SHP77 treated with DMSO at 0.1 percent for 48 hours (cell line): Measurements from ENCODE around the gene LRRC18.

Experiments used
- DNase-seq: peaks from one replicate; lab custom pipeline; 2025; lab: John Stamatoyannopoulos, UW

Gene LRRC18

DNA sequence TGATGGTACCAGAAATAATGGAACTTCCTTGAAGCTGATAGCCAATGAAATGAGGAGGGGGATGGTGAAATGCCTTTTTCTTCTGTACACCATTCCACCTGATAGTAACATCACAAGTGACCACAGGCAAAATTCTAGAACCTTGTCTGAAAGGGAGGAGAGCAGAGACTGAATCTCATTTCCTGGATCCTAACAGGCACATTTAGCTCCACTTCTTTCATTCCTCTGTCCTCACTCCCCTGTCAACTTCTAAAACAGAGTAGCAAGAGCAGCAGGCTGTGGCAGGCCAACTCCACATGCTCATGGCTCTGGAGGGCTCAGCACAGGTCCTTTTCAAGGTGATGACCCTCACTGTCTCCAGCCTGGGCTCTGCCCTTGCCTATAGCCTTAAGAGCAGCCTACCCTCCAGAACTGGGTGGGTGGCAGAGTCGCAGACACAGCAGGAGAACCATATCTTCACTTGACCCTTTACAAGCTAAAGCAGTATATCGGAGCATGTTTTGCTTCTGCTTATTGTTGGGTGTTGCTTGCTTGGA, at the start of gene LRRC18:
Gene LRRC18 (minus strand): TSS at position 51 of the 536 bp plus-strand sequence. CDS start 25,685 bp downstream, outside the sequence.
- DNase-seq = no peak

DNA sequence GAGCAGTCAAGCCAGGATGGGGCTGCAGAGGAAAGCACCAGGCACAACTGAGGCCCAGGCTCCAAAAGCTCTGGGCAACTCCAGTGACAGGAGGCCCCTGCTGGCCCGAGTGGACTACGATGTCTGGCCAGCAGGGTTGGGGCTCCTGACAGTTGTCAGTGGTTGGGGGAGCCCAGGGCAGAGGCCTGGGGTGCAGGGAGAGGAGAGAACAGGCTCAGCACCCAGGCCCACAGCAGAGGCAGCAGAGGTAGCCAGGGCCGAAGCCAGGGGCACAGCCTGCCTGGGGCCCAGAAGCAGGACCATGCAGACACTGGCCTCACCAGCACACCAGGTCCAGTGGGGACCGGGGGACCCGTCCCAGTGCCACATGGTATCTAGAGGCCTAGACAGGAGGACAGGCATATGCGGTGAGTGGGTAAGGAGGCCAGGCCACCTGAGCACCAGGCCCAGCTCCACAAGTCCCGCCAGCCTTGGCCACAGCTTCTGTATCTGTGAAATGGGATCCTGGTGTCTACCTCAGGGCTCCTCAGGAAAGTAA, 46.0 kb upstream of the LRRC18 start:
- DNase-seq = no peak

DNA sequence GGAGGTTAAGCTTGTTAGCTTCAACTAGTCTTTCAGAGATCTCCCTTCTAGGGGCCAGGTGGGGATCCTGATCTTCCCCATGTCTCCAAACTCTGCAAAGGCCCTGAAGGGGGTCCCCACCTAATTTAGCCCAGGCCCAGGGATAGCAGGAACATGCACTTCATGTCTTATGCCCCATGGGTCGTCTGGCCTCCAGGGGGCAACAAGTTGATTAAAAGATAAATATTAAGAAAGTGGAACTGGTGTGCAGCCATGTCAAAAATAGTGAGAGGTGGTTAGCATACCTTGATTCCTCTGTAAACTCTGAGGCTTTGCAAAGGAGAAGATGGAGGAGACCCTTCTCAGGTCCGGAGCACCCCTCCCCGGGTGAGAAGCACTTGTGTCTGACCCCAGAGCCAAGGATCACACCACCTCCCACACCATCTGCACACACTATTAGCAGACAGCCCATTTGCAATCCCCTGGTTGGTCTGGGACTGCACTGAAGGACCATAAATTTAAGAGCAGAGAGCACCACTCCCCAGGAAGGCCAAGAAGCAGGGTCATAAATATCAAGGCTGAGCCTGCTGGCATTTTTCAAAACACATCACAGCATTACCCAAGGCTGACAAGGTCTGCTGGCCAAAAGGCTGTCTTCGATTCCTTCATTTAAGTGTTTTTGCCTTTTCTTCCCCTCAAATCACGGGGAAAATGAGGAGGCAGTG, 44.2 kb upstream of the LRRC18 start:
- DNase-seq = no peak

DNA sequence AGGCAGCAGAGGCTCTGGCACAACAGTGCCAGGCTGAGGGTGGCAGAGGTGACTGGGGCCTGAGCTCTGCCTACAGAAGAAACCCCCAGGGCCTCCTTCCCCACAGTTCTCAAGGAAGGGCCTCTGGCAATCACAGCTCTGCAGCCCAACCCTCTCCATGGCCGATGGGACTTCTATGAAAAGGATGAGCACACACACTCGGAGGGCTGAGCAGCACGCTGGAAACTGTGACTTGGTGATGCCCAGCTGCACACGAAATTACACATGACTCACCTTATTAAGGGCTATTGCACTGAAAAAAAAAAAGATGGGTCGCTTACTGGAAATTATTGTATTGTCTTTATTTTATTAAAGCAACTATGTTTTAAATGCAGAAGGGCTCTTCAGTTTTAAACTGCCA, 42.9 kb upstream of the LRRC18 start:
- no peak for DNase-seq

DNA sequence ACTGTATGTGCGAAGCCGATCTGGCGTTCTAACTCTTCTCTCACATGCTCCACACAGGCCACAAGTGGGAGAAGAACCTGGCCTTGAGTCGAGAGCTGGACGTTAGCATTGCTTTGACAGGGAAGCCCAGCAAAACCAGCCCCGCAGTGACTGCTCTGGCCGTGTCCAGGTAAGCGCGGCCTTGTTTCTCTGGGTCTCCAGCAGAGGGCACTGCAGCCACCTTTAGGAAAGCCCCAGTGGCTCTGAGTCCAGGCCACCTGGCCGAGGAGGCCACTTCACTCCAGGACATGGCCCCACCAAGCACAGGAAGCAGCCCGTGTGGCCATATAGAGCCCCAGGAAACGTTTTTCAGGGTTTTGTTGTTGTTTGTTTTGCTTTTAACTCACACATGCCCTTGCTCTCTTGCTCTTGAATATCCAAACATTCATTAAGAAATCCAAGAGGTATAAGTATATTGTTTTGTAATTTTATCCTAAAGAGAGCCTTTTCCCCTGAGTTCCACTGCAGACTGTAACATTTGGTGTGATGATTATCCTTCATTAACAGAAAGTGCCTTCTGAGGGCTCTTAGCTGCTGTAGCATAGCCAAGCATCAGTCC, 41.8 kb upstream of the LRRC18 start:
- DNase-seq = no peak

DNA sequence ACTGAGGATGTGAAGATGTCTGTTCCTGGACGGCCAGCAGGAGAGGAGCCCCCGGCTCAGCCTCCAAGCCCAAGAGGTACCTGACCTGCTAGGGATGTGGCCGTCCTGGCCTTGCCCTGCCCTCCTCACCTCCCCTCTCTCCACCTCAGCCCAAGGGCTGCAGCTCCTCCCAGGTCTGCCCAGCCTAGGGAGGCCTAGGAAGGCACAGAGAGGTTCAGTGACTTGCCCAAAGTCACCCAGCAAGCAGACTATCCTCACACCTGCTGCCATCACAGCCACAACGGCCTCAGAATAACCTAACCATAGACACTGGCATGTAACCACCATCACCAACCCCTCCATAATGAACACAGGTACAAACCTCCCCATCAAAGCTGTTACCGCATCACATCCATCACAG, 38.7 kb upstream of the LRRC18 start:
- DNase-seq = no peak

DNA sequence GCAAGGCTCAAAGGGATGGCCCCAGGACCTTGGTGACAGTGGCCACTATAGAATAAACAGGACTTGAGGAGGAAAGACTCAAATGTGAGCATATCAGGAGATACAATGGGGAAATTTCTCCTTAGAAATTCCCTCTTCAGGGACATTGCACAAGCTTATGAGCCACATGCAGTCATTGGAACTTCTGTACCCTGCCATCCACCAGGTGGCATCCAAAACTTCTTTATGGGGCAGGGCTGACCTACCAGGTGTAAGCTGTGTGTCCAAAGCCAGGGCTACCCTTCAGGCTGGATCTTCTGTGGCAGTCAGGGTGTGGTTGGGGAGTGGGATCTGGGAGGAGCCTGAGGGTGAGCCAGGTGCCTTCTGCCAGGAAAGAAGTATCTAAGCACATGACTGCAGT, 36.6 kb upstream of the LRRC18 start:
- no peak for DNase-seq

DNA sequence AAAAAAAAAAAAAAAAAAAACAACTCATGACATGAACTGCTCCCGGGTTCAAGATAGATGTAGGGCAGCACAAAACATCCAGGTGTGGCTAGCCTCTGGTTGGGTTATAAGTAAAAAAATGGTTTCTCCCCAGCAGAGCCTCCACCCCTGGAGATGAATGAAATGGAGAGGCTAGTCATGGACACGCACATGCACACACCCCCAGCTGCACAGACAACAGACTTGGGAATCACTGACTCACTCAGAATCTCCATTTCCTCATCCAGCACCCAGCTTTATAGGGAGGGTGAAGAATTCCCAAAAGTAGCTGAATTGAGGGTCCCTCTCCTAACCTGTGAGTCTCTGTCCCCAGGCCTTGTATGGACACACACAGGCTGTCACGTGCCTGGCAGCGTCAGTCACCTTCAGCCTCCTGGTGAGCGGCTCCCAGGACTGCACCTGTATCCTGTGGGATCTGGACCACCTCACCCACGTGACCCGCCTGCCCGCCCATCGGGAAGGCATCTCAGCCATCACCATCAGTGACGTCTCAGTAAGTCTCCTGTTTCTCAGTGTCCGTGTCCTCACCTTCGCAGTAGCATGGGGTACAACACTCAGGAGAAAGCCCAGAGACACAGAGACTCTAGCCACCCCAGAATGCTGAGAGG, 35.0 kb upstream of the LRRC18 start:
- no peak for DNase-seq

DNA sequence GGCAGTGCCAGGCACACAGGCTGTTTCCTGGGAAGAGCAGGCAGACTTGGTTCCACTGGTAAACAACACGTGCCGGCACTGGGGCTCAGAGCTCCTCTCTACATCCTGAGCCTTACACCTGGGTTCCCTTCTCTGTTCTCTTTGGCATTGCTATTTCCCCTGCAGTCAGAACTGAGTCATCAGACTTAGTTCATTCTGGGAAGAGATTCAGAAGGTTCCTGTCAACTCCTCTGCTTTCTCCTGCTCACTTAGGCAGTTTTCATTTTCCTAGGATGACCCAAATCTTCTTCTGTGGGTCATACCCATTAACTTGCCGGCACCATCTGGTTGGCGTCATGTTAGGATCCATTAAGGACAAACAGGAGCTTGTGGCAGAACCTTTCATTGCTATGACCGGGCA, 33.4 kb upstream of the LRRC18 start:
- no peak for DNase-seq

DNA sequence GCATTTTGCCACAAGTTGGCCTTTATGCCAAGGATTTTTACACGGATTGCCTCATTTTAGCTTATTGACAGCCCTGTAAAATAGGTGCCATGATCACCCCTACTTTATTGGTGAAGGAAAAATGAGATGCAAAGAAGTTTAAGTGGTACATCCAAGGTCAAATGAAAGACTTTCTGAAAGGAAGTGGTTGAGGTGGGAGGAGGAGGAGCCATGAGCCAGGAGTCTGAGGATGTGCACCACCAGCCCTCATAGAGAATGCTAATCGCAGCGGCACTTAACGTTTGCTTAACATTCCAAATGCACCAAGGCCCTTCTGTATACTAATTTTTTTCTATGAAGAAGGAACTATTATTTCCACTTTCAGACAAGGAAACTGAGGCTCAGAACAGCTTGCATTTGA, 31.0 kb upstream of the LRRC18 start:
- no peak for DNase-seq

DNA sequence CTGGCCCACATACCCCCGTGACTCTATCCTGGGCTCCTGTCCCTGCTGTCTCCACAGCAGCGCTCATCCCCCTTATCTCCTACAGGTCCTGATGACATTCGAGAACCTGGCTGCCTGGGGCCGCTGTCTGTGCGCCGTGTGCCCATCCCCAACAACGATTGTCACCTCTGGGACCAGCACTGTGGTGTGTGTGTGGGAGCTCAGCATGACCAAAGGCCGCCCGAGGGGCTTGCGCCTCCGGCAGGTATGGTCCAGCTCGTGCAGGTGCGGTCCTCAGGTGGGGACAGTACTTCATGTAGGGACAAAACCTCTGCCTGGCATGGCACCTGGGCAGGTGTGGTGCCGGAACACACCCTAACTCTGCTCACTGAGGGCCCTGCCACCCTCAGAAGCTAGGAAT, 30.4 kb upstream of the LRRC18 start:
- DNase-seq = no peak

DNA sequence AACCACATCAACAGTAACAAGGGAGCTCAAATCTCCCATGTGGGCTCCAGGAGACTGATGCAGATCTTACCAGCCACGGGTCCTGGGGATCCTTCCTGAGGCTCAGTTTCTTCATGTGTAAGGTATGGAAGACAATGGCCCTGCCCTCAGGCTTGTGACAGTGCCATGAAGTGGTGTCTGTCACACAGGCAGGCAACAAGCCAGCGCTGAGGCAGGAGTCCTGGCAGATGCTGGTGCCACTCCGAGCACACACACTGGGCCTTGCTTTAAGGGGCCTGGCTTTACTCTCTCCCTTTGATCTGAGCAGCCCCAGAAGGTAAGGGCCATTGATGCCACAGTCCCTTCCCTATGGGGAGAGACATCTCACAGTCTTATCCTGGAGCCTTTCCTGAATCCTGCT, 28.4 kb upstream of the LRRC18 start:
- DNase-seq = no peak

DNA sequence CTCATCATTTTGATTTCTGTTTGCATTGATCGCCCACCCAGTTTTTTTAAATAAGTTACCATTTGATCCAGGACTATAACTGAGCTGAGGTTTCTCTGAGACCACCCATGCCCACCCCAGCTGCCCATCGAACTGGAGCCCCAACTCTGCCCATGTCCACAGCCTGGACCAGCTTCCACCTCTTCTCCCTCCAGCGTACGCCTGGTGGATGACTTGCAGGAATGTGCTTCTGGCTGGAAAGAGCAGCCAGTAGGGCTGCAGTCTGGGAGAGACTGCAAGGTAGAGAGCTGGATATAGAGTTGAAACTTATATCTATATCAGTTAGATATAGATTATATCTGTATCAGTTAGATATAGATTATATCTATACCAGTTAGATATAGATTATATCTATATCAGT, 25.8 kb upstream of the LRRC18 start:
- no peak for DNase-seq

DNA sequence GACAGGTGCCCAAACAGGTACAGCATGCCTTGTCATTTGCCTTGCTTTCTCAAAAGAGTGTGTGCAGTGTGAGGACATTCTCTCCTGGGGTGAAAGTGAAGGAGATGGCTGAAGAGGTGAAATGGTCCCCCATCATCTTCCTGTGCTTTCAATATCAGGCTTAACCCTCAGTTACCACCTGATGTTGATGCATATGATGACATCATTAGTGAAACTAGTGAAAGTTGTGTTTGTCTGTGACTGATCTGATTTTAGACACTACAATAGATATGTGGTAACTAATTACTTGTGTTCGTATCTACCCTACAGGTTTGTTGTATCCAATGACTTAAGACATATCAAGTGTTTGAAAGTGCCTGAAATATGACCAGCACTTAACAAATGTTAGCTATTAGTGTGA, 24.4 kb upstream of the LRRC18 start:
- DNase-seq = no peak

DNA sequence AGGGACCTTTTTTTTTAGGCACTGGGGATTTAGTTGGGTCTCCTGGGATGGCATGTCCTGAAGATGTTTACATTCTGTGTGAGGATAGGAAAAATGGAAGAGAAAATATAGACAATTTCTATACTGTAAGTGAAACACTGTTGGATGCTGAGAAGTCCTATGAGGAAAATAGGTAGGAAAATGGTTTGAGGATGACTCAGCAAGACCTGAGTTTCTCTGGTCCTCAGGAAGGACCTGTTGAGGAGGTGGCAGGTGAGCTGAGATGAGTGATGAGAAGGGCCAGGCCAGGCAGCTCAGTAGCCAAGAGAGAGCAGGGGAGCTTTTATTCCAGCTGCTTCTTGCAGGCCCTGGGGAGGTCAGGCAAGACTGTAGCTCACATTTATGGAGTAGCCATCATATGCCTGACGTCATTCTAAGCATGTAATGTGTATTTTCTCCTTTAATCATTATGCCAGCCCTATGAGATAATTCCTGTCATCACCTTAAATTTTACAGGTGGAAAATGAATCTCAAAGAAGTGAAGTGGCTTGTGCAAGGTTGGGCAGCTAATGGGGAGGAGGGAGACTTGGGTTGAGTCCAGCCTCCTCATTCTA, 19.1 kb upstream of the LRRC18 start:
- DNase-seq = no peak

DNA sequence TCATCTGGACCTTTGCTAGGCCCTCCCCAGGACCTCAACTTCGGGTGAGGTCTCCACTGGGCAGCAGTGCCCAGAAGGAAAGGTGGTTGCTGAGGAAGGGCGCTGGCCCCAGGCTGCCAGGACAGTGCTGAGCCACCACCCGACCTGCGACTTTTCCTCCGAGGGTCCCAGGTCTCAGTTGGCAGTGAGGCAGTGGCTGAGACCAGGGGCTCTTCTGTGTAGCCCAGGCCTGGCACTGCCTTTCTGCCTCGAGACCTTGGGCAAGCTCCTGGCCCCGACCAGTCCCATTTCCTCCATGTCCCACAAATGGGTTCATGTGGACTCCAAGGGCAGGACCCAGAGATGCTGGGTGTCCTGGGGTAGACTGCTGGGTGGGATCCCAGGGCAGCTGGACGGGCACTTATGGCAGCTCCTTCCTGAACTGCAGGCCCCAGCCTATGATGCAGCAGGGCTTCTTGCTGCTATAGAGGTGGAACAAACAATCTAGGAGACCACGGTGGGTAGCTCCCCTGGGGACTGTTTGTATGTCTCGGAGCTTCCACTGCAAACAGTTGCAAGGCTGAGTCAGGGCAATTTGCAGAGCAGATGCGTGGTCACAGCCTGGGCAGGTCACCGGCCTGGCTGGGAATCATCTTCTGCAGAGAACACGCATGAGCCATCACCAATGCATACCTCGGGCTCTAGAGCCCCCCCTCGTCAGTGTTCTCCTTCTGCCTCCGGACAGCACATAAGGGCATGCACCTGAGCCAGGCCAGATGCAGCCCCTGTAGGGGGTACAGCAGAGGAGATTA, 17.9 kb upstream of the LRRC18 start:
- DNase-seq = no peak

DNA sequence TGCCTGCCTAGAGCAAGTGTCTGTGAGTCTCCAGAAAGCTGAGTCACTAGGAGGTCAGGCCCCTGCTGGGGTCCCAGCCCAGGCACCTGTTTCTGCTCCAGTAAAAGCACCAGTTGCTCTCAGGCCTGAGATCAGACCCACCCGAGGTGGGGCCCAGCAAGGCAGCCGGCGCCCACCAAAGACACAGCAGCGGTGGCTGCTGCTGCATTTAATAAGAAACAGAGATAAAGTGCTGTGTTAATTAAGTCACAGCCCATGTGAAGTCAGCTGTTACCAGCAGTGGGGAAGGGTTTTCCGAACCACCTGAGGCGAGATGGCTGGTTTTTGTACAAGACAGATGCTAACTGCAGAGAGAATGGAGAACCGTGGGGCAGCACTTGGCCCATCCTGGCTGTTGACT, 12.1 kb upstream of the LRRC18 start:
- DNase-seq = no peak

DNA sequence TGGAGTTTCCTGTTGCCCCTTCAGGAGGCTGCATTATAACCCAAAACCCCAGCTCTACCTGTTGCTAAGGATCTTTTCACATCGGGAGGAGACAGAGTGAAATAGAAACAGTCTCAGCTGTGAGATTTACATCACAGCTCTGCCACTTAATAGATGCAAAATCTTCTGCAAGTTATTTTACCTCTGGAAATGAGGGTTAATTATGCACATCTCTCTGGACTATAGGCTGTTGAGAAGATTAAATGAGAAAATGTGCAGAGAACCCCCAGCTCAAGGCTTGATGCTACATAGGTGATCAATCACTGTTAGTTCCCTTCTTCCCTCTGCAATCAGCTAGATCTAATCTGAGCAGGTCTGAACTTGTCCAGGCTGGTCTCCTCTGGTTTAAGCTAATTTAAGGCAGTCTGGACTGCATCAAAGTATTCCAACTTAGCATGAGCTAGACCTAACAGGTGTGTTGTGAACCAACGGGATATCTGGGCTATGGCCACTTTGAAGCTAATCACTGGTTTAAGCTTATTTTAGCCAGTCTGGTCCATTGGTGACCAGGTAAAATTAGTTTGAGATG, 8.9 kb upstream of the LRRC18 start:
- no peak for DNase-seq

DNA sequence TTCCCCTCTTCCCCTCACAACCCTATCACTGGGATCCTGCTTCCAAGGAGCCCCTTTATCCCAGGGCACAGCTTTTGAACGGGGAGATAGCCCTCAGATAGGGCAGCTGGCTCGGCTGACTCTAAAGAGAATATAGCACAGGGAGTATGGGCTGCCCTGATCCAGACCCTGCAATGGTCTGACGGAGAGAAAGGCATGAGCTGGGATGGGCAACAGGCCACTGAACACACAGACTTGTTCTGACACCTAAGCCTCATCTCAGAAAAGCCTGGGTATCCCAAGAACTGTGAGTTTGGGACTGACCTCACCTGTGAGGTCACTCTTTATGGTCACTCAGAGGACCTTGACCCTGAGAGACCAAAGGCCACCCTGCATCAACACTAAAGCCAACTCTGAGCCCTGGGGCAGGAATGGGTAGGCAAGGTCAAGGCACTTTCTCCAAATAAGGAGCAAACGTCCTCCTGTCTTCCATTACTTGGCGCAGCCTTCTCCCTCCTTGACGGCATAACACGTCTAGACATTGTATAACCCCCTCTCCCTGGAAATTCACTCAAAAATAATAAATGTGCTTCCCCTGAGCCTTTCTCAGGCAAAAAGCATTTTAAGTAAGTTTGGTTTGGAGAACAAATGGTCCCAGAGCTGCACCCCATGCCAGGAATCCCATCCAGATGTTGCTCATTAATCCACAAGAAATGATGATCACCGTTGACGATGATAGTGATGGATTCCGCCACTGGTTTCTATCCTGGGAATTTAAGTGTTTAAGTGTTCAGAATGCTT, 8.2 kb upstream of the LRRC18 start:
- no peak for DNase-seq

DNA sequence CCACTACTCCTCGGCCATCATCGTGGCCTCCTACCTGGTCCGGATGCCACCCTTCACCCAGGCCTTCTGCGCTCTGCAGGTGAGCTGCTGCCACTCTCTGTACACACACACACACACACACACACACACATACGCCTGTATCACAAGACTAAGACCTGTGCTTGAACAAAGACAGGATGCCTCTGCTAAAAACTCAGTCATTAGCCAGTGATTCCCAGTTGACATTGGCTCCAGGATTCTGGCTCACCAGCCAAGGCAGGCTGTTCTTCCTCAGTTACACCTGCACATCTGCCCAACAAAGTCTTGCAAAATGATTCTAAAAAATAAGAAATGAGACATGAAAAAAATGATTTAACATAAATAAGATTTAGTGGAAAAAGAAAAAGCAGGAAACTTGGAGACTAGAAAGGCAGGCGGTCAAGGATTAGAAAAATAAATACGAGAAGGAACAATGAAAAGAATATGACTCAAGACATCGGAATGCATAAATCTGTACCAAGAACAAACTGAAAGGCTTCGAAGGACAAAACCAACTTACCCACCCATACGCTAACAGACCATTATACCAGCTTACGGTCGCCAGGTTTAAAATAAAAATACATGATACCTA, 7.4 kb upstream of the LRRC18 start:
- no peak for DNase-seq
